Measurements from ENCODE around the gene TRPM3.

GRCh38 chr9:71122421-71122820, 1.0 kb upstream of the TRPM3 start:
- TF ChIP-seq, protein P1, sequence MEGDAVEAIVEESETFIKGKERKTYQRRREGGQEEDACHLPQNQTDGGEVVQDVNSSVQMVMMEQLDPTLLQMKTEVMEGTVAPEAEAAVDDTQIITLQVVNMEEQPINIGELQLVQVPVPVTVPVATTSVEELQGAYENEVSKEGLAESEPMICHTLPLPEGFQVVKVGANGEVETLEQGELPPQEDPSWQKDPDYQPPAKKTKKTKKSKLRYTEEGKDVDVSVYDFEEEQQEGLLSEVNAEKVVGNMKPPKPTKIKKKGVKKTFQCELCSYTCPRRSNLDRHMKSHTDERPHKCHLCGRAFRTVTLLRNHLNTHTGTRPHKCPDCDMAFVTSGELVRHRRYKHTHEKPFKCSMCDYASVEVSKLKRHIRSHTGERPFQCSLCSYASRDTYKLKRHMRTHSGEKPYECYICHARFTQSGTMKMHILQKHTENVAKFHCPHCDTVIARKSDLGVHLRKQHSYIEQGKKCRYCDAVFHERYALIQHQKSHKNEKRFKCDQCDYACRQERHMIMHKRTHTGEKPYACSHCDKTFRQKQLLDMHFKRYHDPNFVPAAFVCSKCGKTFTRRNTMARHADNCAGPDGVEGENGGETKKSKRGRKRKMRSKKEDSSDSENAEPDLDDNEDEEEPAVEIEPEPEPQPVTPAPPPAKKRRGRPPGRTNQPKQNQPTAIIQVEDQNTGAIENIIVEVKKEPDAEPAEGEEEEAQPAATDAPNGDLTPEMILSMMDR (IDR thresholded peaks at IDR 0.05): no peak
- no peak for TF ChIP-seq POLR2A (IDR thresholded peaks at IDR 0.05)
